Activated CD4-positive, alpha-beta T cell treated with anti-CD3 and anti-CD28 coated beads, Interleukin-2, amount 50 U/mL, for 1 hour (primary cell): ENCODE measurements around the gene SPOPL.
"Not testable (repeated sequence)": the region's sequence is repeated elsewhere in the genome, so short reads cannot be mapped to it uniquely, and the experiment has no call there.

Experiments used
- DNase-seq: peaks from one replicate; pipeline ENCODE4 v3.0.0-alpha.2; 2020

The SPOPL gene

DNA sequence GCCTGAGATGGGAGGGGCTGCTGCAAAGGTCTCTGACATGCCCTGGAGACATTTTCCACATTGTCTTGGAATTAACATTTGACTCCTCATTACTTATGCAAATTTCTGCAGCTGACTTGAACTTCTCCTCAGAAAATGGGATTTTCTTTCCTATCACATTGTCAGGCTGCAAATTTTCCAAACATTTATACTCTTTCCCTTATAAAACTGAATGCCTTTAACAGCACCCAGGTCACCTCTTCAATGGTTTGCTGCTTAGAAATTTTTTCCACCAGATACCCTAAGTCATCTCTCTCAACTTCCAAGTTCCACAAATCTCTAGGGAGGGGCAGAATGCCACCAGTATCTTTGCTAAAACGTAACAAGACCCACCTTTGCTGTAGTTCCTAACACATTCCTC, 22.8 kb downstream of the SPOPL start:
- not testable (repeated sequence) for DNase-seq

DNA sequence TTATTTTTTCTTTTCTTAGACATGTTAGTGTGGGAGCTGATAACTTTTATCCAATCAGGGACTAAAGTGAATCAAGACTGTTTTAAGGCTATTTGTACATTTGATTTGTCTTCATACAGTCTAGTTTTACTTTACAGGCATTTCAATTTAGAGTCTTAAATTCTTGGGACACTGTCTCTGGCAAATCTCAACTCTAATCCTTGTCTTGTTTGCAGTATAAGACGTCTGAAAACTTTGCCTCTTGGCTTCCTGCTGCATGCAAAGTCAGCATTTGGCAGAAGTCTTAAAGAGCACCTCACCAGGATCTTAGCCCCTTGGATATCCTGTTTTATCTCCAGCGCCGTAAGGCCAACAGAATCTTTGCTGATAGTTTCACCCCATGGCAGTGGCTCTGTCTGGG, 30.3 kb downstream of the SPOPL start:
- no peak for DNase-seq

DNA sequence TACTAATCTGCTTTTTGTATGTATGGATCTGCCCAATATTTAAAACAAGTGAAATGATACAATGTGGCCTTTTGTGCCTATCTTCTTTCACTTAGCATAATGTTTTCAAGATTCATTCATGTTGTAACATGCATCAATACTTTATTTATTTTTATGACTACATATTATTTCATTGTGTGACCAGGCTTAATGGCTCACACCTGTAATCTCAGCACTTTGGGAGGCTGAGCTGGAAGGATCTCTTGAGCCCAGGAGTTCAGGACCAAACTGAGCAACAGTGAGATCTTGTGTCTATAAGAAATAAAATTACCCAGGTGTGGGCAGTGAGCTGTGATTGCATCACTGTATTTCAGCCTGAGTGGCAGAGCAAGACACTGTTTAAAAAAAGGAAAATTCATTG, 33.2 kb downstream of the SPOPL start:
- DNase-seq = no peak

DNA sequence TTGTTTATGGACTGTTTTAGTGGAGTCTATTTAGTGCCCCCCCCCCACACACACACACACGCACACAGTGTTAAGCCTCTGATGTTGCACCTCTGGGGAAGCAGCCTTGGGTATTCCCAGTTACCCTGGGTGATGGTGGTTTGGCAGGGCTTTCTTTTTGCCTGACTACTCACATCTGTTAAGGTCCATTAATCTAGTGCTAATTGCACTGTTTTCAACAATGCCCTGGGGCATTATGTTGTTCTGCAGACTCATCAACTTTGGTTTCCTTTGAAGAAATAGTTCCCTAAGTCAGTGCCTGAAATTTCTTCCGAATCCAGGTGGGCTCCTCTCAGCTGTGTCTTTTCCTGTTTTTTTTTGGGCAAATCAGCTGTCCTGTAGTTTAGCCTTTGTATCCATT, 34.7 kb downstream of the SPOPL start:
- no peak for DNase-seq

DNA sequence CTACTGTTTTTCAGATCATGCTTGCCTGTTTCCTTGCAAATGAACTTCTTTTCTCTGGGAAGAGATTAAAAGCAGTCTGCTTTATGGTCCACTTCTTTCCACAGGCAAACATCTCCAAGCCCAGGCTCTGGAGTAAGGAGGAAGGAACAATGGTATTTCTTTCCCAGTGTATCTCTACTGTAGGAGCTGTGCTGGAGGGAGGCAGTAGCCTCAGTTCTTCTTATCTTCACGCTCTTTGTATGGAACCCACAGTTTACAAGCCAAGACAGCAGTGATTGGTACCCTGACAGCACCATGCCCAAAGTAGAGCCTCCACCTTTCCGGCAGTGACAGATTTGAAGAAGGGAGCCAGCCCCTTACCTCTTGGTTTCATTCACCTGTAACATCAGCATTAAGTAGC, 35.2 kb downstream of the SPOPL start:
- no peak for DNase-seq

DNA sequence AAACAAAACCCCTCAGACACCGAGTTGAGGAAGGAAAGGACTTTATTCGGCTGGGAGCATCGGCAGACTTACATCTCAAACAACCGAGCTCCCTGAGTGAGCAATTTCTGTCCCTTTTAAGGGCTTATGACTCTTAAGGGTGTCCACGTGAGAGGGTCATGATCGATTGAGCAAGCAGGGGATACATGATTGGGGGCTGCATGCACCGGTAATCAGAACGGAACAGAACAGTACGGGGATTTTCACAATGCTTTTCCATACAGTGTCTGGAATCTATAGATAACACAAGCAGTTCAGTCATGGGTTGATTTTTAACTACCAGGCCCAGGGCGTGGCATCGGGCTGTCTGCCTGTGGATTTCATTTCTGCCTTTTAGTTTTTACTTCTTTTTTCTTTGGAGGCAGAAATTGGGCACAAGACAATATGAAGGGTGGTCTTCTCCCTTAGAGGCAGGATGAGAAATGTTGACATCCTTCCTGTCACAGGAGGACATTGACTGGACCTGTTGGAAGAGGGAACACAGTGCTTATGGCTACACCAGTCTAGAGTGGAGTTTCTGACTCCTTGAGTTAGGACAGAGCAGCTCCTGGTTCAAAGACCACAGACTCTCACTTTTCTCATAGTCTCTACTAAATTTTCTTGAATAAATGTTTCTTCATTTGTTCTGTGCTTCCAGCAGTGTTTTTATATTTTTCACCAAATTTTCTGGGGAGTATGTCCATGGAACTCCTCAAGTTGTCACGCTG, 35.8 kb downstream of the SPOPL start:
- no peak for DNase-seq

DNA sequence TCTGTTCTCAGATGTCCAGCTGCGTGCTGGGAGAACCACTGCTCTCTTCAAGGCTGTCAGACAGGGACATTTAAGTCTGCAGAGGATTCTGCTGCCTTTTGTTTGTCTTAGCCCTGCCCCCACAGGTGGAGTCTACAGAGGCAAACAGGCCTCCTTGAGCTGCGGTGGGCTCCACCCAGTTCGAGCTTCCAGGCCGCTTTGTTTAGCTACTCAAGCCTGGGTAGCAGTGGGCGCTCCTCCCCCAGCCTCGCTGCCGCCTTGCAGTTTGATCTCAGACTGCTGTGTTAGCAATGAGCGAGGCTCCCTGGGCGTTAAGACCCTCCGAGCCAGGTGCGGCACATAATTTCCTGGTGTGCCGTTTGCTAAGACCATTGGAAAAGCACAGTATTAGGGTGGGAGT, 42.6 kb downstream of the SPOPL start:
- not testable (repeated sequence) for DNase-seq

DNA sequence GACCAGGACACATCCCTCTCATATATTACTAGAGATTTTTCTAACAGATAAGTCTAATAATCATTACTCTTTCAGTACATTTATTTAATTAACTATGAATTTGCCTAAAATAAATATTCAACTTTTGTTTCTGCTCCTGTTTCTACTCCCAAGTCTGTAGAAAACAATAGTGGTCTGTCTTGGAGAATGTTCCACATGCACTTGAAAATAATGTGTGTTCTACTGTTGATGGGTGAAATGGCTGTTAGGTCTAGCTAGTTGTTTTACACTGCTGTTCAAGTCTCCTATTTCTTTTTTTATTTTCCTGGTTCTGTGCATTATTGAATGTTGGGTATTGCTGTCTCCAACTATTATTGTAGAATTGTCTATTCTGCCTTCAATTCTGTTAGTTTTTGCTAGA, 47.2 kb downstream of the SPOPL start:
- no peak for DNase-seq

DNA sequence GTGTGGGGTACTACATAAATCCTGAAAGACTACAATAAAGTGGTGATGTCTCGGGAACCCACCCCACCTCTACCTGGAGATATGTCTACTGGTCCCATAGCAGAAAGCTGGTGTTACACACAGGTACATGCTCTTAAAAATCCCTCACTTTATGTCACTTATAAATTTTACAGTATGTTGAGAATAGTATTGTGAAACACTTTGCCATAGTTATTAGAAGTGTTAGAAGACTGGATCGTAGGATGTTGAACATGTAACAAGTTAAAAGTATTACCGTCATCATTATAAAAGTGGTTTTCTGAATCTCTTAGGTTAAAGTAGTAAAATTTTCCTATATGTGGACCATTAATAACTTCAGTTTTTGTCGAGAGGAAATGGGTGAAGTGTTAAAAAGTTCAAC, 48.6 kb downstream of the SPOPL start:
- DNase-seq = no peak

DNA sequence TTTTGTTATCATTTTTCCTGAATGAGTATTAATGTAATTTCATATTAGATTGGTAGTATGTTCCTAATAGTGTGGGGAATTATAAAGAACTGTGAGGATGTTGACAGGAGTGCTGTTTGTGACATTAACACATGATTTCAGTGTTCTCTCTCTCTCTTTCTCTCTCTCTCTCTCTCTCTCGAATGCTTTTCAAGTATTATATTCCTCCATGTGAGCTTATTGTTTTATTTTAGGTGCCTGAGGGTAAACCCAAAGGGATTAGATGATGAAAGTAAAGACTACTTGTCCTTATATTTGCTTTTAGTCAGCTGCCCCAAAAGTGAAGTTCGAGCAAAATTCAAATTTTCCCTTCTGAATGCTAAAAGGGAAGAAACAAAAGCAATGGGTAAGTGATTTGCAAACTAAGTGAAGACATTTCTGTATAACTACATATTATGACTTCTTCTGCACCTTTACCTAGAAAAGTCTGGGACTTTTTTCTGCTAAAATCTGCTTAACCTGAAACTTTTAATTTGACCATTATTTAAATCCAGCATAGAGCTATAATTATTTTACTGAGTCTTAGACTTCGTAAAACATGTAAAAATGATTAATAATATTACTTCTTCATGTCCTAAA, 49.2 kb downstream of the SPOPL start:
- DNase-seq = no peak

DNA sequence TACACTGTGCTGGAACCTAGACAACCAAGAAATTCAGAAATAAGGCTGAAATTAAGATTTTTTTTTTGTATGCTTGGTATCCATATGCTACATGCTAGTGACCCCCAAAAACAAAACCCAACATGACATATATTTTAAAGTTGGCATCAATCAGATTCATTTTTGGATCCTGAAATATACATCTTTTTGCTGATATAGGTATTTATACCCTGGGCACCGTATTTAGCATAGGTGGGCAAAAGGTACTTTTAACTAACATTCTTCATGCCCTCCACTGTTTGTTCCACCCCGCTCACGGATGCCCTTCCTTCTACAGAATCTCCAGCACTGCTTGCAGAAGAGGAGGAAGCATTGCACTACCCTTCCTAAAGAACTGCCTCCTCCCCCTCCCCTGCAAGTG, 52.6 kb downstream of the SPOPL start:
- no peak for DNase-seq

DNA sequence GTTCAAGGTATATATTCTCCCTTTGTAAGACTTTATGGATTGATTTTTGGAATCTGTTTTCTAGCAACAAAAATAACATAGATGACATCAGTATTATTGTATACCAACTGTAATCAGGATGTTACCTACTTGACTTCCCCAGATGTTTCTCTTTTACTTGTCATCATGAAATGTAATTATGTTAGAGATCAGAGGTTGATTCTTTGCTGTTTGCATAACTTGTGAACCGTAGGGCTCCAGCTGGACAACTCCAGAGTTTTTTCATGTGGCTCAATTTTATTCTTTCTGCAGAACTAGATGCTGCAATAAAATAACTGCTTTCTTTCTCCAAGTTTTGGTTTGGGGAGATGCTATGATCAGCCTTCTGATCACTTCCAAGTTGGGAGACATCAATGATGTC, 58.1 kb downstream of the SPOPL start:
- DNase-seq = no peak

DNA sequence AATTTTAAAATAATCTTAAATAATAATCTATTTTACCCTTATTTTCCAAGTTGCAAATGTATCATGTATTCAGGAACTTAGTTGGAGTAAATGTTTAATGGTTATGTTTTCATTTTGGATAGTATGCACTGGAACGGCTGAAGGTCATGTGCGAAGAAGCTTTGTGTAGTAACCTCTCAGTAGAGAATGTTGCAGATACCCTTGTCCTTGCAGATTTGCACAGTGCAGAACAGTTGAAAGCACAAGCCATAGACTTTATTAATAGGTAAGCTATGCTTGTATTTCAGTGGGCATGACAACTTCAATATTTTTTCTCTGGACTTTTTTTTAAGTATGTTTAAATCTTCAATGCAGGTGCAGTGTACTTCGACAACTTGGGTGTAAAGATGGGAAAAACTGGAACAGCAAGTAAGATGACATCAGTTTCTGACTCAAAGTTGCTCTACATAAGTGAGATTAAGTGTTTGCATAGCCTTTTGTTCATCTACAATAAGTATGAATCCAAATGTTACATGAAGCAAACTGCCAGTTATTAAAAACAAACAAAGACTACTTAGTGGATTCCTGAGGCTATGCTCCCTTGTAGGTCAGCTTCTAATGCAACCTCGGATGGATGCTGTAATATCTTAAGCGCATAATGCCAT, 63.1 kb downstream of the SPOPL start:
- no peak for DNase-seq

DNA sequence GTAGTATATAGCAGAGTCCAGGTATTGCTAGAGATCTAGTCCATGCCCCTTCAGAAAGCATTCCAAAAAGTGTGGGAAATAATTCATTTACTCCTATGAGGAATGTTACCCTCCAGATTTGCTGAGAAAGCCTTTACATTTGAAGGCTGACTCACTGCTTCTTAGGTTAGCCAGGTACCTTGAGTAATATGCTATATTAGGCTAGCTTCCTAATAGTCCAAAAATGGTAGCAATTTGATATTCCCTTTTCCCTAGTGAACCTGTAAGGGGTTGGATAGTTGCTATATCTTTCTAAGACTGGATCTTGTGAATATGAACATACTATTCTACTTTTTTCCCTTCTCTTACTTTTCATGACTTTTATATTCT, 63.6 kb downstream of the SPOPL start:
- no peak for DNase-seq

DNA sequence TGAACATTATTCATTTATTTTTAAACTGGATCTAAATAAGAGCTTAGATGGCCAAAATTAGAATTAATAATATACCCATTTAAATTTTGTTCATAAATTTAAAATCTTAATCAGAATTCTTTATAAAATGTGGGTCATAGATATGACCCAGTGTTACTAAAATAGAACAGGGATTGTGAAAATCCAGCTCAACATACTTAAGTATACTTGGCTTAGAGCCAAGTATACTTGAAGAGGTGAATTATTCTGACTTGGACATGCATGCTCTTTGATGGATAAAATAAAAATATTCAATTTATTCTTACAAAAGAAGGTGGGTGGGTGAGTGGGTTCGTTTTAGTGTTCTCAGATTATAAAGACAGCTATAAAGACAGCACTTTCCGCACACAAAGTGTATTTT, 70.7 kb downstream of the SPOPL start:
- no peak for DNase-seq

DNA sequence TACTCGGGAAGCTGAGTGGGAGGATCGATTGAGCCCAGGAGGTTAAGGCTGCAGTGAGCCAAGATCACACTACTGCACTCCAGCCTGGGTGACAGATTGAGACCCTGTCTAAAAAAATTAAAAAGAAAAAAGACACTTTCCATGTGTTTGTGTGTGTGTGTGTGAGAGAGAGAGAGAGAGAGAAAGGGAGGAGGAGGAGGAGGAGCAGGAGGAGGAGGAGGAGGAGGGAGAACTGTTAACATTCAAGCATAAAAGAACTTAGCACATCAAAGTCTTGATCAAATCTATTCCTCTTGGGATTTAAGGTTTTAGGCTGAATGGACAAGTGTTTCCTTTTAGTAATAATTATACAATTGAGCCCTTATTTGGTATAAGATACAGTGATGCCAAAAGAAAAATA, 75.5 kb downstream of the SPOPL start:
- DNase-seq = no peak

DNA sequence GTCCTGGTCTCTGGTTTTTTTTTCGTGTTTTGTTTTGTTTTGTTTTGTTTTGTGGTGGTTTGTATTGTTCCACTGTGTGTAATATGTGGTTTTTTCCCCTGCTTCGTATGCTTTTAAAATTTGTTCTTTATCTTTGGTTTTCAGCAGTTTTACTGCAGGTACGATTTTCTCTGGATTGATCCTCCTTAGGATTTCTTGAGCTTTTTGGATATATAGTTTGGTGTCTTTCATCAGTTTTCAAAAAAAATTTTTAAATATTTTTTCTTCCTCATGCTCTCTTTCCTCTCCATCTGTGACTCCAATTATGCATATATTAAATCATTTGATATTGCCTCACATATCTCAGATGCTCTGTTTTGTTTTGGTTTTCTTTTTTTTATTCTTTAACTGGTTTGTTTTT, 78.0 kb downstream of the SPOPL start:
- DNase-seq = no peak

DNA sequence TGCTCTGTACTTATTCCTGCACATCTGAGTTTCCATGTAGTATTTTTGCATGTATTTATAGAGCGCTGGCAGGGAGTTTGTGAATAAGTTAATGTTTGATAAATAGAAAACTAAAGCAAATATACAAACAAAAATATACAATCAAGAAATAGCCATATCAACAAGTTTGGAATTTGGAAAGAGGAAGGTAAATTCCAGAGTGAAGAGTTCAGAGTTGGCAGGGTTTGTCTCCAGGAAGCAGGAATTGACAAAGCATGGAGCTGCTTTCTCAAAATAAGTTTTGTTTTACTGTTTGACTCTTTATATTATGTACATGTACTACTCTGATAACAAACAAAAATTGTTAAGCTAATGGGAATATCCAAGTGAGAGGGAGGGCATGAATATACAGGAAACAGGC, 80.3 kb downstream of the SPOPL start:
- no peak for DNase-seq

DNA sequence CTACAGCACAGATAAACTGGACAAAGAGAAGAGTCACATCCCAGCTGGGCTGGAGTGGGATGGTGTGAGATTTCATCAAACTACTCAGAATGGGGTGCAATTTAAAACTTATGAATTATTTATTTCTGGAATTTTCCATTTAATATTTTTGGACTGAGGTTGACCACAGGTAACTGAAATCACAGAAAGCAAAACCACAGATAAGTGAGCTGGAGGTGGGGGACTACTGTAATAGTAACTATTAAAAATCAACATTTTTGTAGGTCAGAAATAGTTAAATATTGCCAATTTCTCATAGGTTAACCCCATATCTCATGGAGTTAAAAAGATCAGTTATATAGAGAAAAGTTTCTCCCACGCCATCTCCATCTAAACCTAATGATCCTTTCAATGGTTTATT, 88.1 kb downstream of the SPOPL start:
- no peak for DNase-seq

DNA sequence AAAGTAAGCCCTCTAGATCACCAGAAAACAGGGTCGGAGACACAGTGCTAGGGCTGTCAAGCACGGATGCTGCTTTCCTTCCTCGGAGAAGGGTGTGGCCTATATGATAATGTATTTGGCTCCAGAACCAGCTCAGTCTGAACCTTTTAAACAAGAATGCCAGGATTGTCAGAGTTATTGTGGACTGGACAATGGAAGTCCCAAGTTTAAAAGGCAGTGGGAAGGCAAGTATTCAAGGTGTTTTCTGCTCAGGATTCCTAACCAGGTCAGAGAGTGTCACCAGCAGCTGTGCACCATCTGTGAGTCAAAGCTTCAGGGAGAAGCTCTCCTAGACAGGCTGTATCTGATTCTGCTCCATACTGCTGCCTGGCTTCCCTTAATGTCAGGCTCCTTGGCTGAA, 94.8 kb downstream of the SPOPL start:
- DNase-seq = no peak

DNA sequence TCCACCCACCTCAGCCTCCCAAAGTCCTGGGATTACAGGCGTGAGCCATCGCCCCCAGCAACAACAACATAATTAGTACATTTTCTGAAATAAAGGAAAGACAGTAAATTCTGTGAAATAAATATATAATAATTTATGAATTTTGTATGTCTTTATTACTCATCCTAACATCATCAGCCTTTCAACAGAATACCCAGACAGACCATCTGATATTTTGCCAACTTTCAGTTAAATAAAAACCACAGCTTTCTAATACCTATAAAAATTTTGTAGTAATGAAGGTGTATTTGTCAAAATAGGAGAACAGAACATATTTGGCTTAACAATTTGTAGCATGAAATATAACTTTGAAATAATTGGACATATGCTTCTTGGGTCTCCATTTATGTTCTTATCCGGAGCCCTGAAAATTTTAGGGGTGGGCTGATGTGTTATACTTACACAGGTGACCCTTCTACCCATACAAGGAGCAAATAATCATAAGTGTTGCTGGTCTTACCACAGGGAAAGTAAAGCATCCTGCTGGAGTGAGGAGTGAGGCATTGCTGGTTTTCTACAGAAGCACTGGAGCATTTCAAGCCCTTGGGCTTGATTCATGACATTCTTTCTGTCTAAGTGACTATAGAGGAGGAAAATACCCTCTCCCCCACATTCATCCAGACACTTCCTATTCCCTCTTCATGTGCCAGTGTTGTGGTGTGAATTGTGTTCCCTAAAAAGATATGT, 99.3 kb downstream of the SPOPL start:
- DNase-seq = no peak

DNA sequence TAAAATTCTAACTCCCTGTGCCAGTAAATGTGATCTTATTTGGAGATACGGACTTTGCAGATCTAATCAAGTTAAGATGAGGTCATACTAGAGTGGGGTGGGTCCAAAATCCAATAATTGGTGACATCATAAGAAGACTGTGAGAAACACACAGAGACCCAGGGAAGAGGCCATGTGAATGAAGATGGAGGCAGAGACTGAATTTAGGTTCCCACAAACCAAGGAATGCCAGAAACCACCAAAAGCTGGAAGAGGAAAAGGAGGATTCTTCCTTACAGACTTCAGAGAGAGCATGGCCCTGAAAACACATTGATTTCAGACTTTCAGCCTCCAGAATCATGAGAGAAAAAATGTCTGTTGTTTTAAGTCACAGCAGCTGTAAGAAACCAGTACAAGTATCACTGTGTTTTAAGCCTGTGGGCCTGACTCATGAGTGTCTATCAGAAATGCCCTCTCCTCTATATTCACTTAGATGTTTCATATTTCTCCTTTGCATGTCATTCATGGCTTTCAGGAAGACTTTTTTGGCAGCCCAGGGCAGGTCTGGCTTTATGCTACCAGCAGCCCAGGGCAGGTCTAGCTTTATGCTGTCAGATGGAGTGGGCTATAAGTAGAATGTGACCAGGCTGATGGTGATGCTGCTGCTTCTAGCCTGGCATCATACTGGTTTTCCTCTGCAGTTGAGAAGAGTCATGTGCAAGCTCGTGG, 100.0 kb downstream of the SPOPL start:
- no peak for DNase-seq

DNA sequence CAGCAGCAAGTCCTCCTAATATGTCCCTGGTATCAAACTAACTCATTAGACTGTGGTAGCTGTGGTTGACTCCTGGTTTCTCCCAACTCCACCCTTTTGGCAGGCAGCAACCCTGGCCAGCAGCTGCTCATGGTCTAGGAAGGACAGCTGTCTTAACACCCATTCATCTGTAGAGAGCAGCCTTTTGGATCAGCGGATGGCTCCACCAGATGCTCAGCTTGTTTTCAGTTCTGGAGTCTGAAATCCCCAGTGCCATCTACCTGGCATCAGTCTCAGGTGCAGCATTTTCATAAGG, 100.5 kb downstream of the SPOPL start:
- DNase-seq = no peak

DNA sequence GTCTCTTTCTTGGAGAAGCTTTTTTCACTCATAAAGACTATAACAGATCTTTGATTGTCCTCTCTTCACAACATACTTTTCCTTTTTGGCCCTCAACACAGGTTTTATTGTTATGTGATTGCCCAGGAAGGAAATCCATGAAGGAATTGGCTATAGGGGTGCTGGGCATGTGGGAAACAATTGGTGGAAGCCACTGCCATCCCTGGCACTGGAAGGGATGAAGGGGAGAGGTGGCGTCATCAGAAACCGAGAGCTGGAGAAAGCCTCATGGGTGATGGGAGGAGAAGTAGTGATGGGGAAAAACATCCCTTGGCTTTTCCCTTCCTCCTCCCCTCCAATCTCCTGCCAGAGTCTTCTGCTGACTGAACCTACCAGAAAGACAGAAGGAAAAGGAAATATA, 106.2 kb downstream of the SPOPL start:
- DNase-seq = no peak
